DOHH2 (cell line): ENCODE data around the gene PDE6G.

ENCODE experiments used
- H3F3A ChIP-seq: fragments of 200-600 bp; sonication (generic), shearing (Covaris generic); 2 replicates; pipeline ENCODE4 v1.6.0; 2016; ENCODE audit warnings: antibody characterized with exemption, mild to moderate bottlenecking; ENCODE audit not compliant: control insufficient read depth, insufficient read depth
- H3K27ac ChIP-seq: fragments of 200-600 bp; sonication (generic); 2 replicates; pipeline ENCODE4 v1.5.1; 2014; ENCODE audit warnings: low read depth, mild to moderate bottlenecking, low read length, moderate library complexity
- H3K27me3 ChIP-seq: fragments of 200-600 bp; sonication (generic); 2 replicates; pipeline ENCODE4 v1.6.1; 2014; ENCODE audit warnings: mild to moderate bottlenecking, low read length, mixed read lengths; ENCODE audit not compliant: control insufficient read depth
- H3K36me3 ChIP-seq: fragments of 200-600 bp; sonication (generic); 2 replicates; pipeline ENCODE4 v1.6.1; 2014; ENCODE audit warnings: mild to moderate bottlenecking, low read length, moderate library complexity, mixed read lengths; ENCODE audit not compliant: control insufficient read depth
- H3K4me1 ChIP-seq: fragments of 200-600 bp; sonication (generic); 2 replicates; pipeline ENCODE4 v1.6.1; 2014; ENCODE audit warnings: mild to moderate bottlenecking, low read length, mixed read lengths; ENCODE audit not compliant: control insufficient read depth
- H3K4me2 ChIP-seq: fragments of 200-600 bp; sonication (generic); 2 replicates; pipeline ENCODE4 v1.6.0; 2014; ENCODE audit warnings: mild to moderate bottlenecking, low read length, moderate library complexity
- H3K4me3 ChIP-seq: fragments of 200-600 bp; sonication (generic); 2 replicates; pipeline ENCODE4 v1.5.1; 2014; ENCODE audit warnings: mild to moderate bottlenecking, low read length, mixed read lengths
- H3K79me2 ChIP-seq: fragments of 200-600 bp; sonication (generic); 2 replicates; pipeline ENCODE4 v1.6.1; 2014; ENCODE audit warnings: mild to moderate bottlenecking, low read length, mixed read lengths; ENCODE audit not compliant: control insufficient read depth
- H3K9me2 ChIP-seq: fragments of 200-600 bp; sonication (generic); replicated peaks from 2 replicates; pipeline ENCODE4 v1.6.1; 2014; ENCODE audit warnings: mild to moderate bottlenecking, low read length, mixed read lengths; ENCODE audit not compliant: control insufficient read depth
- H3K9me3 ChIP-seq: fragments of 200-600 bp; sonication (generic); 2 replicates; pipeline ENCODE4 v1.6.1; 2014; ENCODE audit warnings: antibody characterized with exemption, low read length, mixed read lengths; ENCODE audit not compliant: control insufficient read depth, insufficient read depth
- H4K20me1 ChIP-seq: fragments of 200-600 bp; sonication (generic); 2 replicates; pipeline ENCODE4 v1.6.0; 2014; ENCODE audit warnings: low read depth, mild to moderate bottlenecking, antibody characterized with exemption, low read length, moderate library complexity; ENCODE audit not compliant: control insufficient read depth, insufficient read depth
- CTCF ChIP-seq: fragments of 200-600 bp; sonication (generic); IDR thresholded peaks from one replicate; pipeline ENCODE4 v1.5.1; 2014; ENCODE audit warnings: antibody characterized with exemption, mild to moderate bottlenecking, low read depth, low read length; ENCODE audit not compliant: poor library complexity, severe bottlenecking
- EZH2phosphoT487 ChIP-seq: fragments of 200-600 bp; sonication (generic); IDR thresholded peaks from 2 replicates; pipeline ENCODE4 v1.6.1; 2017; ENCODE audit warnings: borderline replicate concordance, mild to moderate bottlenecking, antibody characterized with exemption, low read length, moderate library complexity, mixed read lengths

Gene PDE6G

DNA sequence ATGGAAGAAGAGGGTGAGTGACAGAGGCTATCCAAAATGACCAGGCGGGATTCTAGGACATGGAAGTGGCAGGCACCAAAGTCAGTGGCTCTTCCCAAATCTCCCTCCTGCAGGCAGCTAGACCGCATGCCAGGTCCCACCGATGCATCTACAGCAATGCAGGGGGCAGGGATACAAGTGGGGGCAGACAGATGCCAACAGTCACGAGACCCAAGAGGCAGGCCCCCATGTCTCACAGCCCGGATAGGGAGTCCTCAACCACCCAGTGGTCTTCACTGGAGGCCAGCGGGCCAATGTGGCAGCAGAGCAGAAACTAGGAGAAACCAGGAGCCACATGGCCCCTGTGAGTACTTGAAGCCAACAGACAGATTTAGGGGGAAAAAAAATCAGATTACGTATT, 39.5 kb downstream of the PDE6G start:
- H3K27ac ChIP-seq = no peak overlapping the region
- H3K79me2 ChIP-seq = peaks cover 69% of the 10 kb centered on the region
- no peaks in the 10 kb centered on the region for H3K4me1 ChIP-seq
- H3K4me3 ChIP-seq = no peak overlapping the region
- H3K9me2 ChIP-seq = no peaks in the 10 kb centered on the region
- no peak overlapping the region for H3K4me2 ChIP-seq
- peaks cover 70% of the 10 kb centered on the region for H3K36me3 ChIP-seq
- no peaks in the 10 kb centered on the region for H4K20me1 ChIP-seq
- H3K27me3 ChIP-seq = no peaks in the 10 kb centered on the region
- no peaks in the 10 kb centered on the region for H3K9me3 ChIP-seq
- no peak for TF ChIP-seq CTCF
- TF ChIP-seq EZH2phosphoT487 = no peak
- no peaks in the 10 kb centered on the region for H3F3A ChIP-seq

- H3K27ac ChIP-seq = no peak overlapping the region
- peaks cover 57% of the 10 kb centered on the region for H3K36me3 ChIP-seq
- H3K27me3 ChIP-seq = no peaks in the 10 kb centered on the region
- H3K4me3 ChIP-seq = no peak overlapping the region
- H3K9me3 ChIP-seq = no peaks in the 10 kb centered on the region
- TF ChIP-seq EZH2phosphoT487 = no peak
- no peak for TF ChIP-seq CTCF
- no peaks in the 10 kb centered on the region for H4K20me1 ChIP-seq
- H3K79me2 ChIP-seq = peaks cover 56% of the 10 kb centered on the region
- no peaks in the 10 kb centered on the region for H3F3A ChIP-seq
- H3K4me2 ChIP-seq = no peak overlapping the region
- H3K4me1 ChIP-seq = no peaks in the 10 kb centered on the region
- no peaks in the 10 kb centered on the region for H3K9me2 ChIP-seq
Measured at GRCh38 chr17:81615401-81615930, 40.9 kb downstream of the PDE6G start.

- H3K9me2 ChIP-seq = no peaks in the 10 kb centered on the region
- peaks cover 69% of the 10 kb centered on the region for H3K36me3 ChIP-seq
- no peaks in the 10 kb centered on the region for H3K4me1 ChIP-seq
- H3K4me3 ChIP-seq = no peak overlapping the region
- H3F3A ChIP-seq = no peaks in the 10 kb centered on the region
- TF ChIP-seq CTCF (no peak), EZH2phosphoT487 (no peak)
- H3K9me3 ChIP-seq = no peaks in the 10 kb centered on the region
- no peaks in the 10 kb centered on the region for H3K27me3 ChIP-seq
- H4K20me1 ChIP-seq = peaks cover 4% of the 10 kb centered on the region; the same call in 1 of the 2 replicates
- no peak overlapping the region for H3K4me2 ChIP-seq
- no peak overlapping the region for H3K27ac ChIP-seq
- peaks cover 60% of the 10 kb centered on the region for H3K79me2 ChIP-seq
Measured at GRCh38 chr17:81612172-81612970, 44.0 kb downstream of the PDE6G start.
